NT2/D1 (cell line): ENCODE measurements around the gene RPTOR.
"Not testable (repeated sequence)": the region's sequence is repeated elsewhere in the genome, so short reads cannot be mapped to it uniquely, and the experiment has no call there.

Experiments
- DNase-seq: peaks from one replicate; pipeline ENCODE4 v3.0.0-alpha.2; 2011; ENCODE audit warnings: low read depth, low spot score
- H3K27me3 ChIP-seq: 2 replicates; pipeline ENCODE4 v1.6.0; 2011; ENCODE audit warnings: mild to moderate bottlenecking; ENCODE audit not compliant: insufficient read length, insufficient read depth
- H3K36me3 ChIP-seq: 2 replicates; pipeline ENCODE4 v1.6.1; 2011; ENCODE audit warnings: mild to moderate bottlenecking, low read length, mixed read lengths; ENCODE audit not compliant: insufficient read depth, insufficient read length
- H3K4me1 ChIP-seq: 2 replicates; pipeline ENCODE4 v1.5.1; 2011; ENCODE audit not compliant: insufficient read depth, insufficient read length
- H3K4me3 ChIP-seq: 2 replicates; pipeline ENCODE4 v1.5.1; 2011; ENCODE audit warnings: low read depth; ENCODE audit not compliant: insufficient read length
- H3K9ac ChIP-seq: 2 replicates; pipeline ENCODE4 v1.6.0; 2011; ENCODE audit warnings: low read depth; ENCODE audit not compliant: insufficient read length
- H3K9me3 ChIP-seq: 2 replicates; pipeline ENCODE4 v1.5.1; 2011; ENCODE audit warnings: mild to moderate bottlenecking, low read length; ENCODE audit not compliant: insufficient read depth
- SUZ12 ChIP-seq: IDR thresholded peaks from 2 replicates; pipeline ENCODE4 v1.6.1; 2011; ENCODE audit not compliant: insufficient read length, insufficient read depth; ENCODE audit errors: extremely low read depth
- YY1 ChIP-seq: IDR thresholded peaks from 2 replicates; pipeline ENCODE4 v1.6.1; 2011; ENCODE audit not compliant: insufficient read length, insufficient read depth
- ZNF274 ChIP-seq: IDR thresholded peaks from 2 replicates; pipeline ENCODE4 v1.6.1; 2011; ENCODE audit warnings: mild to moderate bottlenecking, low read depth, low read length

Gene RPTOR

DNA sequence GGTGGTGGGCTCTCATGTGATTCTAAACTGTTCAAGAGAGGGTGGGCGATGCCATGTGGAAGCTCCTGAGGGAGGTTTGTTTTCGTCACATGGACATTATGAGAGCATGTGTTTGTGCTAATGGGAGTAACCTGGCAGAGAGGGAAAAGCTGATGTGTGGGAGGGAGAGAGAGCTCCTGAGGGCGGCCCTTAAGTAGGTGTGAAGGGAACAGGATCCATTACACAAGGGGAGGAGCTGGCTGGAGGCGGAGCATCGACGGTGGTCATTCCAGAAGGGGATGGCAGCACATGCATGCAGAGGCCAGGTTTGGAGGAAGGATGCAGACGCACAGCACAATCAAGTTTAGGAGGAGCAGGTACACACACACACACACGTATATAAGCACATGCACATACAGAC is 197.5 kb downstream of the RPTOR start:
- TF ChIP-seq SUZ12 (no peak), ZNF274 (no peak), YY1 (no peak)
- H3K27me3 ChIP-seq: no peaks in the 10 kb centered on the region
- DNase-seq: no peak

DNA sequence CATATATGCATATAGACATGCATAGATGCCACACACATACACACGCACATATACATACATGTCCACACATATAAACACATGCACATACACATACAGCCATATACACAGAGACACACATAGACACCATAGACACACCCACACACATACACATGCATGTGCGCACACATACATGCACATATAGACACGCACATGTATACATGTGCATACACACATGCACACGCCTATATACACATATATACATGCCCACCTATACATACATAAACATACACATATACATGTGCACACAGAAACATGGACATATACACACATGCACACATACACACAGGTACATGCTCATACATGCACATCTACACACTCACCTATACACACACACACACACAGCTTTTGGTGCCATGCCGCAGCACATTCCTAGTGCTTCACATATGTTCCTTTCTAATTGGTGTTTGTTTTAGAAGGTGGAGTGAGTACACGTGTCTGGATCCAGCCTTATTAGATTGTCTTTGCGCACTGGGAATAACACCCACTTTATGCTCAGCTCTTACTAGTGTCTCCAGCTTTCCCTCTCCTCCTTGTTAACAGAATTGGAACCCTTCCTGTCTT is 198.0 kb downstream of the RPTOR start:
- no peak overlapping the region for H3K4me3 ChIP-seq
- peaks cover 9% of the 10 kb centered on the region for H3K36me3 ChIP-seq
- no peaks in the 10 kb centered on the region for H3K9me3 ChIP-seq
- no peak for TF ChIP-seq SUZ12
- no peak for TF ChIP-seq ZNF274
- no peak for TF ChIP-seq YY1
- no peaks in the 10 kb centered on the region for H3K27me3 ChIP-seq
- H3K9ac ChIP-seq: no peak overlapping the region
- no peak for DNase-seq
- no peaks in the 10 kb centered on the region for H3K4me1 ChIP-seq

More for the DNA sequence above, 197.5 kb downstream of the RPTOR start:
- H3K4me1 ChIP-seq: no peaks in the 10 kb centered on the region
- no peak overlapping the region for H3K4me3 ChIP-seq
- H3K9ac ChIP-seq: no peak overlapping the region
- no peaks in the 10 kb centered on the region for H3K9me3 ChIP-seq
- peaks cover 12% of the 10 kb centered on the region for H3K36me3 ChIP-seq

DNA sequence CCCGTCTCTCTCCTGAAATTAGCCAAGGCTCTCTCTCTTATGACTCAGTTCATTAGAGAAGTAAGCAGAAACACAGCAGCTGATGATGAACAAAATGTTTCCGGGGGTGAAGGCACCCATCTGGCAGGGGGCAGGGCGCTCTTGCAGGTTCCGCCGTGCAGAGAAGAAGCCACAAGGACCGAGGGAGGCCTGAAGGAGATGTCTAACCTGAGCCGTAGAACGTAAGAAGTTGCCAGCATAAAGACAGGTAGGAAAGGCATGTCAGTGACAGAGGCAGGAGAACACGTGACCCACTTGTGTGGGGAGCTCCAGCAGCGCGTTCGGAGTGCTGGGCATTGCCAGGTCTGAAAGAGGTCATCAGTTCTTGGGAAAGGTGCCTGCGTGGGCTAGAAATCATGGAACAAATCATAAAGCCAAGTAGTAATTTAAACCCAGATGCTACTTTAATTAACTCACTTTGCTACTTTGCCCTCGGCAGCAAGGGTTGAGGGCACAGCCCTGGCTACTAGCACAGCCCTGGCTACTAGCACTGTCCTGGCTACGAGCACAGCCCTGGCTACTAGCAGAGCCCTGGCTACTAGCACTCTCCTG is 198.6 kb downstream of the RPTOR start:
- no peak overlapping the region for H3K9ac ChIP-seq
- H3K9me3 ChIP-seq: no peaks in the 10 kb centered on the region
- DNase-seq: no peak
- no peaks in the 10 kb centered on the region for H3K27me3 ChIP-seq
- peaks cover 9% of the 10 kb centered on the region for H3K36me3 ChIP-seq
- TF ChIP-seq ZNF274: no peak
- no peak for TF ChIP-seq YY1
- TF ChIP-seq SUZ12: no peak
- no peak overlapping the region for H3K4me3 ChIP-seq
- no peaks in the 10 kb centered on the region for H3K4me1 ChIP-seq

DNA sequence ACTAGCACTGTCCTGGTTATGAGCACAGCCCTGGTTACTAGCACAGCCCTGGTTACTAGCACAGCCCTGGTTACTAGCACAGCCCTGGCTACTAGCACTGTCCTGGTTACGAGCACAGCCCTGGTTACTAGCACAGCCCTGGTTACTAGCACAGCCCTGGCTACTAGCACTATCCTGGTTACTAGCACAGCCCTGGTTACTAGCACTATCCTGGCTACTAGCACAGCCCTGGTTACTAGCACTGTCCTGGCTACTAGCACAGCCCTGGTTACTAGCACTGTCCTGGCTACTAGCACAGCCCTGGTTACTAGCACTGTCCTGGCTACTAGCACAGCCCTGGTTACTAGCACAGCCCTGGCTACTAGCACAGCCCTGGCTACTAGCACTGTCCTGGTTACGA is 199.3 kb downstream of the RPTOR start:
- H3K36me3 ChIP-seq, H3K4me1 ChIP-seq, H3K27me3 ChIP-seq, H3K9ac ChIP-seq, DNase-seq, H3K9me3 ChIP-seq, H3K4me3 ChIP-seq: not testable (repeated sequence)

DNA sequence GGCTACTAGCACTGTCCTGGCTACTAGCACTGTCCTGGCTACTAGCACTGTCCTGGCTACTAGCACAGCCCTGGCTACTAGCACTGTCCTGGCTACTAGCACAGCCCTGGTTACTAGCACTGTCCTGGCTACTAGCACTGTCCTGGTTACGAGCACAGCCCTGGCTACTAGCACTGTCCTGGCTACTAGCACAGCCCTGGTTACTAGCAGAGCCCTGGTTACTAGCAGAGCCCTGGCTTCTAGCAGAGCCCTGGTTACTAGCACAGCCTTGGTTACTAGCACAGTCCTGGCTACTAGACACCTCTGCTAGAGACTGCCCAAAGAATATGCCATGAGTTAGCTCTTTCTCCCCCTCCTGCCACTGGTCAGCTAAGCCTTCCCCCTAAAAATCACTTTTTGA is 200.1 kb downstream of the RPTOR start:
- not testable (repeated sequence) for H3K9me3 ChIP-seq, H3K4me3 ChIP-seq, H3K9ac ChIP-seq, H3K27me3 ChIP-seq, DNase-seq, H3K36me3 ChIP-seq, H3K4me1 ChIP-seq

DNA sequence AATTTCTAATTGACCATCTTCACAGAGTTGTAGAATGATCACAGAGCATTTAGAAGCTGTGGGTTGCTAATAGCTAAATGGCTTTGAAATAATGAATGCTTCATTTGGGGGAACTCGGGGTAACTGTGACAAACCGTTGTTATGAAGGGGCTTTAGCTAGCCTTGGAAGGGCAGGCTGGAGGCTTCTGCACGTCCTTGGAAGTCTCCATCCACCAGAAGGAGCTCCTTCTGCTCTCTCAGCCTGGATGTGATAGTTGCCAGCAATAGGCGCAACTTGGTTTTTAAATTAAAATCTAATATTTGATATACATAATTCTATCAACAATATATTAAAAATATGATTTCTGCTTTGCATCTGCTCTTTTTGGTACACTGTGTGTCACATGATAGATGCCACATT is 200.5 kb downstream of the RPTOR start:
- TF ChIP-seq SUZ12 (no peak), ZNF274 (no peak), YY1 (no peak)
- DNase-seq: no peak
- H3K36me3 ChIP-seq: peaks cover 3% of the 10 kb centered on the region
- H3K9me3 ChIP-seq: no peaks in the 10 kb centered on the region
- no peaks in the 10 kb centered on the region for H3K27me3 ChIP-seq
- H3K9ac ChIP-seq: no peak overlapping the region
- no peak overlapping the region for H3K4me3 ChIP-seq
- H3K4me1 ChIP-seq: peaks cover under 1% of the 10 kb centered on the region

DNA sequence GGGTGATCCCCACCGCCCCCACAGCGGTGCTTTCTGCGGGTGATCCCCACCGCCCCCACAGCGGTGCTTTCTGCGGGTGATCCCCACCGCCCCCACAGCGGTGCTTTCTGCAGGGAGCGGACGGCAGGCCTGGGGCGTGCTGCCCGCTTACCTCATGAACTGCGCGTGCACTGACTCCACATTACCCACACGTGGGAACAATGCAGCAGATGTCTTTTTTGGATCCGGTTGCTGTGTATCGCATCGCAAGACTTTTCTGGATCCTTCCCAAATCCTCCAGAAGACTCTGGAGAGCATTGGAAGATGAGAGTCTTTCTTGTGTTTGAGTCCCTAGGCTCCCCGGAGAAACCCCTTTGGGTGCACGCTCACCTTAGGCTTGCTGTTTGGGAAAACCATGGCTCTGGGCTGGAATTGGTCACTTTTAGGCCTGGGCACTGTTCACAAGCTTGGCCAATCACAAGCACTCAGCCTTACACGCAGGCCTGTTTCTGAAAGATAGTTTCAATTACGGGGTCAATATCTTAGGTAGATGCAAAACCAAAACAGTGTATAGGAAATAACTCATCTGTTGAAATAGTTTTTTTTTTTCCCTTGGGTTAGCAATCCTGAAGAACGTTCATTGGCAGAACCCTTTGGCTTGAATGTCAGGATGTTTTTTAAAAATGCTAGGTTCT is 201.8 kb downstream of the RPTOR start:
- Histone ChIP-seq H3K9ac (no peak overlapping the region), H3K4me3 (no peak overlapping the region), H3K27me3 (no peaks in the 10 kb centered on the region), H3K4me1 (peaks cover 5% of the 10 kb centered on the region), H3K9me3 (no peaks in the 10 kb centered on the region), H3K36me3 (no peaks in the 10 kb centered on the region)
- TF ChIP-seq YY1: no peak
- TF ChIP-seq SUZ12: no peak
- no peak for TF ChIP-seq ZNF274
- no peak for DNase-seq
